ENCODE data around the gene IL17D.

DNA sequence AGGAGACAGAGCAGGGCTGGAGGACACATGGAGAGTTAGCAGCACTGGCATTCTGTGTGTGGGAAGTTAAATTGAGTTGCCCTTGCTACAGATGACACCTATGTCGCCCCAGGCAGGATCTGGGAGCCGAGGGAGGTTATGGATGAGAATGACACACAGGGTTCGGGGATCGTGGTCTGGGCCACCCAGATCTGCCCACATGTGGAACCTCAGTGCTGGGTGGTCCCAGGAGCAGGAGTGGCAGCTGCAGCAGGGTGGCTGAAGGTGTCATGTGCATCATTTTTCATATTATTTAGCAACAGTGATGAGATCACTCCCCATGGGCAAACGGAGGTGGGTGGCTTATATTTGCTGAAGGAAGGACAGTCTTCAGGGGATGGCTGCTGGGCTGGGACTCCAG lies 3.2 kb downstream of the IL17D start:
- TF ChIP-seq POLR2A (IDR thresholded peaks at IDR 0.05; ENCODE audit: low read depth, low read length): no peak
- no peak for TF ChIP-seq POLR2AphosphoS5 (IDR thresholded peaks at IDR 0.05; ENCODE audit: low read depth, low read length)
- TF ChIP-seq TAF1 (IDR thresholded peaks at IDR 0.05; ENCODE audit: borderline replicate concordance, low read depth, low read length): no peak

All from GM12892 (cell line).